Cardiac atrium fibroblast (primary cell): ENCODE results near the gene LIN28B. TPM values are rescaled to one million over a fixed set of nuclear protein-coding genes. Genes with fewer than 3 reads are reported as not detected.

ENCODE experiments used
- total RNA-seq: library from RNA; depleted of rRNA; stranded (reverse); fragments of >200 nt; gene quantifications from 2 replicates; pipeline ENCODE4 v1.2.3, GENCODE V29; 2015

Gene LIN28B, protein sequence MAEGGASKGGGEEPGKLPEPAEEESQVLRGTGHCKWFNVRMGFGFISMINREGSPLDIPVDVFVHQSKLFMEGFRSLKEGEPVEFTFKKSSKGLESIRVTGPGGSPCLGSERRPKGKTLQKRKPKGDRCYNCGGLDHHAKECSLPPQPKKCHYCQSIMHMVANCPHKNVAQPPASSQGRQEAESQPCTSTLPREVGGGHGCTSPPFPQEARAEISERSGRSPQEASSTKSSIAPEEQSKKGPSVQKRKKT
- not detected in 2 replicates for total RNA-seq

GRCh38 chr6:104956731-104957294 lies at the start of gene LIN28B:
TSS of gene LIN28B (plus strand) at chr6:104957107. CDS start at chr6:104957251, 144 bp downstream.

Other genes with a start within 250 kb of the LIN28B start
- gene HACE1, start 97.2 kb upstream of the LIN28B start, total RNA-seq = 10.7 and 11.0 TPM in 2 replicates
- 6.0 TPM in 1 of 2 replicates, not detected in the other for gene POPDC3, start 222.9 kb downstream of the LIN28B start, total RNA-seq